ENCODE measurements around the gene SH3RF1.
"Not testable (repeated sequence)": the region's sequence is repeated elsewhere in the genome, so short reads cannot be mapped to it uniquely, and the experiment has no call there.

GRCh38 chr4:169277838-169278237 lies 7.1 kb upstream of the SH3RF1 start:
- TF ChIP-seq NFYB (CRISPR knock-in tag; conservative IDR thresholded peaks at IDR 0.05; ENCODE audit: low read depth); FOXP4 (CRISPR knock-in tag; IDR thresholded peaks at IDR 0.05); CTCF (IDR thresholded peaks at IDR 0.05); GRHL2 (CRISPR knock-in tag; IDR thresholded peaks at IDR 0.05; ENCODE audit: insufficient replicate concordance, severe bottlenecking); ZNF532 (CRISPR knock-in tag; IDR thresholded peaks at IDR 0.05; ENCODE audit: borderline replicate concordance); MYBL2 (CRISPR knock-in tag; IDR thresholded peaks at IDR 0.05); MAX (CRISPR knock-in tag; IDR thresholded peaks at IDR 0.05); TCF7 (CRISPR knock-in tag; IDR thresholded peaks at IDR 0.05; ENCODE audit: low read depth): not testable (repeated sequence)
